ENCODE measurements around the gene PTP4A1.

DNA sequence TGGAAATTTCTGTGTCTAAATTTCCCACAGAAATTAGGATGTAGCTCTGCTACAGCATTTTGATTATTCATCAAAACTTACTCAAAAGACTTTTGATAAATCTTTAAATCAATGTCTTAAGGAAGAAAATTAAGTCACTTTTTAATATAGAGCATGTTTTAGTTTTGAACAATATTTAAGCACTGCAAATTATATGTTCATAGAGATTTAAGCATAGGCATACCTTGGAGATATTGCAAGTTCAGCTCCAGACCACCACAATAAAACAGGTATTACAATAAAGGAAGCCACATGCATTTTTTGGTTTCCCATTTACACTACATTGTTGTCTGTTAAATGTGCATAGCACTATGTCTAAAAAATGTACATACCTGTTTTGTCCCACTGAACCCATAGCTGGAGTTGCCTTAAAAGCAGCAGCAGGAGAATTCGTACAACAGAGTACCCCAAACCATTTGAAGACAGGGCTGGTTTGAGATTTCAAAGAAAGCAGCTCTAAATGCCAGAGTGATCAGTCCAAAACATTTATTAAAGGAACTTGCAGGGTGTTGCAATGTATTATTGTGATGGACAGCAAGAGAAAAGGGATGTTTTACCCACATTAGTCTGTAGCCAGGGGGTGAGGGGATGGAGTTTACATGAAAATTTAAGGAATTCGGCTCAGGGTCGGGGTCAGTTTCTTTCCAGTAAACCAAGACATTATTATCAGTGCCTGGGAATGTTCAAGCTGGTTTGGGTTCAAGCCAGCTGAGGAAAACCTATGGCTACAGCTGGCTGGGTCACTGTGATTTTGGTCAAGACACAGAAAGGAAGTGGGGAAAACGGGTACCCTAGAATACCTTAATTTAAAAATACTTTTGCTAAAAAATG lies 6.3 kb upstream of the PTP4A1 start:
- no peak for TF ChIP-seq CTCF (IDR thresholded peaks at IDR 0.05; ENCODE audit: poor library complexity, severe bottlenecking)
- no peak for TF ChIP-seq EP300 (conservative IDR thresholded peaks at IDR 0.05; ENCODE audit: poor library complexity, severe bottlenecking)
- TF ChIP-seq, protein P1, sequence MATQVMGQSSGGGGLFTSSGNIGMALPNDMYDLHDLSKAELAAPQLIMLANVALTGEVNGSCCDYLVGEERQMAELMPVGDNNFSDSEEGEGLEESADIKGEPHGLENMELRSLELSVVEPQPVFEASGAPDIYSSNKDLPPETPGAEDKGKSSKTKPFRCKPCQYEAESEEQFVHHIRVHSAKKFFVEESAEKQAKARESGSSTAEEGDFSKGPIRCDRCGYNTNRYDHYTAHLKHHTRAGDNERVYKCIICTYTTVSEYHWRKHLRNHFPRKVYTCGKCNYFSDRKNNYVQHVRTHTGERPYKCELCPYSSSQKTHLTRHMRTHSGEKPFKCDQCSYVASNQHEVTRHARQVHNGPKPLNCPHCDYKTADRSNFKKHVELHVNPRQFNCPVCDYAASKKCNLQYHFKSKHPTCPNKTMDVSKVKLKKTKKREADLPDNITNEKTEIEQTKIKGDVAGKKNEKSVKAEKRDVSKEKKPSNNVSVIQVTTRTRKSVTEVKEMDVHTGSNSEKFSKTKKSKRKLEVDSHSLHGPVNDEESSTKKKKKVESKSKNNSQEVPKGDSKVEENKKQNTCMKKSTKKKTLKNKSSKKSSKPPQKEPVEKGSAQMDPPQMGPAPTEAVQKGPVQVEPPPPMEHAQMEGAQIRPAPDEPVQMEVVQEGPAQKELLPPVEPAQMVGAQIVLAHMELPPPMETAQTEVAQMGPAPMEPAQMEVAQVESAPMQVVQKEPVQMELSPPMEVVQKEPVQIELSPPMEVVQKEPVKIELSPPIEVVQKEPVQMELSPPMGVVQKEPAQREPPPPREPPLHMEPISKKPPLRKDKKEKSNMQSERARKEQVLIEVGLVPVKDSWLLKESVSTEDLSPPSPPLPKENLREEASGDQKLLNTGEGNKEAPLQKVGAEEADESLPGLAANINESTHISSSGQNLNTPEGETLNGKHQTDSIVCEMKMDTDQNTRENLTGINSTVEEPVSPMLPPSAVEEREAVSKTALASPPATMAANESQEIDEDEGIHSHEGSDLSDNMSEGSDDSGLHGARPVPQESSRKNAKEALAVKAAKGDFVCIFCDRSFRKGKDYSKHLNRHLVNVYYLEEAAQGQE (IDR thresholded peaks at IDR 0.05; ENCODE audit: borderline replicate concordance): no peak
- no peak for TF ChIP-seq TAF1 (IDR thresholded peaks at IDR 0.05; ENCODE audit: low read depth)
- no peak for TF ChIP-seq EZH2 (IDR thresholded peaks at IDR 0.05; ENCODE audit: borderline replicate concordance, insufficient read depth, low read length, poor library complexity, severe bottlenecking)
- no peak for TF ChIP-seq SMC3 (conservative IDR thresholded peaks at IDR 0.05; ENCODE audit: poor library complexity)
- no peak for TF ChIP-seq RAD21 (conservative IDR thresholded peaks at IDR 0.05)
- TF ChIP-seq MXI1 (conservative IDR thresholded peaks at IDR 0.05; ENCODE audit: poor library complexity, severe bottlenecking): no peak
- no peak for TF ChIP-seq POLR2AphosphoS5 (IDR thresholded peaks at IDR 0.05)

All from neural cell (in vitro differentiated cells).